ENCODE results near the gene SND1.

Gene SND1

DNA sequence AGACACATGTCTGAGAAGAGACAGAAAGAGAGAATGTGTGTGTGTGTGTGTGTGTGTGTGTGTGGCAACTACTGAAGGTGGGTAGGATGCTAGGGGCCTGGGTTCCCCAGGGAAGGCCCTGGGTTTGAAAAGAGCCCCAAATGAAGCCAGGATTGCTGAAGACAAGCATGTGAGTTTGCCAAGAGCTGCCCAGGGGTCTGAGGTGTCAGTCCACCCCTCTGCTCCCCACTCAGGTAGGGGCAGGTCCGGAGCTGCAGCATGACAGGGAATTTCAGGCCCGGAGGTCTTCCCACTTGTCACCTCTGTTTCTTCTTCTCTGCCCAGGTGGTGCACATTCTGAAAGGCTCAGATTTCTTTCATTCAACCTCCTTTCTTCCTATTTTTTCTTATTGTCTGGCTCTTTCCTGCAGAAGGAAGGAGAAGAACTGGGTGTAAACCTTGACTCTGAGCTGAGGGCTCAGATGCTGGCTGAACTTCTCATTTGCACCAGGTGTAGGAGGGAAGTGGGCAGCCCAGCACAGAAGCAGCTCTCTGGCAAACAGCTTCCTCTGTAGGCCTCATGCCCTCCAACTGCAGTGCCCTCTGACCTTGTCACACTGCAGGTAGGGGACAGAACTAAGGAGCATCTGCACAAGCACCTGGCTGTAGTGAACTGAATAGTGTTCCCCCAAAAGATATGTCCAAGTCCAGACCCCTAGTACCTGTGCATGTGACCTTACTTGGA is 458.8 kb downstream of the SND1 start:
- DNase-seq, result no peak

DNA sequence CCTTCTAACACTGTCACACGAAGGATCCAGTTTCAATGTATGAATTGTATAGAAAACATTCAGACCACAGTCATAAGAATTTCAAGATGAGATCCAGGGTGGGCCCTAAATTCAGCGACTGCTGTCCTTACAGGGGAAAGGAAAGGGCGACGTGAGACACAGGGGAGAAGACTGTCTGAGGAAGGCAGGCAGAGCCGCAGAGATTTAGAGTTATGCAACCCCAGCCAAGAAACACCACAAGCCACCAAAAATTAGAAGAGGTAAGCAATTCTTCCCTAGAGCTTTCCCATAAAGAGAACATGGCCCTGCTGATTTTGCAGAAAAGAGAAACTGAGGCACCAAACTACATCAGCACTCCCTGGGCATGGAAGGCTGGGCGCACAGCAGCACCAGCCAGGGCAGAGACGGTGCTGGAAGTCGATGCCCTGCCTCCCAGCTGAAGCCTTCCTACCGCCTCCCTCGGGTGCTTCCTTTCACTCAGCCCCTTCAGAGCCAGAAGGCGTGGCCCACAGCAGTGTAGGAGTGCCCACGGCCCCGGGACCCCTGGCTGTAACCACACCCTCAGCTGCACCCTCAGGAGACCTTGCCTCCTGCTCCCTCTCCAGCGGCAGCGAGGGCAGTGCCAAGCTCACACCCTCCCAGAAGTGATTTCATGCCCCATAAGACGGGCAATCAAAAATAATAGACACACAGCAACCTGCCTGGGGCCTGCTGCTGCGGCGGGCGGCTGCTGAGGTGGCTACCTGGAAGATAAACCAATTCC is 460.2 kb downstream of the SND1 start:
- DNase-seq, result peak; percentile 58

DNA sequence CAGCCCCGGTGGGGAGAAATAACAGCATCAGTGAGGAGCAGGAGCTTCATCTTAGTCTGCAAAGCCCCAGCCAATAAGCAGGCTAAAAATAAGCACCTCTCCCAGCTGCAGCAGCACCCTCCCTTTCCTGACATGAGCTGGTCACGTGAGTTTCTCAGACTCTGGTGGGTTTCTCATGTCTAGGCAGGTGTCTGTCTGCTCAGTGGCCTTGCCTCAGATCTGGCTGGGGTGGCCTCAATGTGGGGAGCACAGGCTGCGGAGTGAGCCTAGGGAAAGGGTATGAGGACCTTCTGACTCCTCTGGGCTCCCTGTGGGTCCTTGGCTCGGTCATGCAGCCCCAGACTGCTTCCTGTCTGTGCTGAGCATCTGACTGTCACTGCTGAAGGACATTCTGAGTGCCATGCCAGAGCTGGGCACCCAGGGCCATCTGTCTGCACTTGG is 460.8 kb downstream of the SND1 start:
- no peak for DNase-seq

DNA sequence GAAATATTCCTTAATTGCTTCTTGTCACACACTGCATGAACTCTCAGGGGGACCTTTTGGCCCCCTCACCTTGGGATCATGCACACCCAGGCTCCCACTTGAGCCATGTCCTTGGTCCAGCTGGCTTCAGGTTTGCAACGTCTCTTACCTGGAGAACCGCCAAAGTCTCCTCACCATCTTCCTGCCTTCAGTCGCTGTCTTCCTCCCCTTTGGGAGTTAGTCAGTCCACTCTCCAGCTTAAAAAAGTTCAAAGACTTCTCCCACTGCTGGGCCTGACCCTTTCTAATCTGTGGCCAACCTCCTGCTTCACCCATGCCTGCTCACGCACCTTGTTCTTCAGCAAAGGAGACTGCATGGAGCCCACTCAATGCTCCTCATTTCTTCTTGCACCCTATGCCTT is 461.8 kb downstream of the SND1 start:
- DNase-seq, result no peak

DNA sequence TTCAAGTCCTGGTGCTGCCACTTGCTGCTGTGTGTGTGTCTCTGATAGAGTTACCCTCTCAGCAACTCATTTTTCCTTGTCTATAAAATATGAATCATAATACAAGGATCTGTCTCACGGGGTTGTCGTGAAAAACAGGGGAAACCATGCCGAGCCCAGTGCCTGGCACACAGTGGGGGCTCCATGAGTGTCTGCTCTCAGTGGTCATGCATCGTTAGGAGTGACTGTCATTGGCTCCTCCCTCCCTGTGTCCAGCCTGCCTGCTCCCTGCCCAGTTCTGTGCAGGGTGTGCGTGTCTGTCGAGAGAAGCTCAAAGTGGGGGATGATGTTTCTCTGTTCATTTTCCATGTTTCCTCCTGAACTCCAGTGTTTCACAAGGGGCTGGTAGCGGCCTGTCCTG is 462.8 kb downstream of the SND1 start:
- DNase-seq, result peak; percentile 35

- DNase-seq, result no peak
Measured at GRCh38 chr7:128115336-128115820, 463.4 kb downstream of the SND1 start.

DNA sequence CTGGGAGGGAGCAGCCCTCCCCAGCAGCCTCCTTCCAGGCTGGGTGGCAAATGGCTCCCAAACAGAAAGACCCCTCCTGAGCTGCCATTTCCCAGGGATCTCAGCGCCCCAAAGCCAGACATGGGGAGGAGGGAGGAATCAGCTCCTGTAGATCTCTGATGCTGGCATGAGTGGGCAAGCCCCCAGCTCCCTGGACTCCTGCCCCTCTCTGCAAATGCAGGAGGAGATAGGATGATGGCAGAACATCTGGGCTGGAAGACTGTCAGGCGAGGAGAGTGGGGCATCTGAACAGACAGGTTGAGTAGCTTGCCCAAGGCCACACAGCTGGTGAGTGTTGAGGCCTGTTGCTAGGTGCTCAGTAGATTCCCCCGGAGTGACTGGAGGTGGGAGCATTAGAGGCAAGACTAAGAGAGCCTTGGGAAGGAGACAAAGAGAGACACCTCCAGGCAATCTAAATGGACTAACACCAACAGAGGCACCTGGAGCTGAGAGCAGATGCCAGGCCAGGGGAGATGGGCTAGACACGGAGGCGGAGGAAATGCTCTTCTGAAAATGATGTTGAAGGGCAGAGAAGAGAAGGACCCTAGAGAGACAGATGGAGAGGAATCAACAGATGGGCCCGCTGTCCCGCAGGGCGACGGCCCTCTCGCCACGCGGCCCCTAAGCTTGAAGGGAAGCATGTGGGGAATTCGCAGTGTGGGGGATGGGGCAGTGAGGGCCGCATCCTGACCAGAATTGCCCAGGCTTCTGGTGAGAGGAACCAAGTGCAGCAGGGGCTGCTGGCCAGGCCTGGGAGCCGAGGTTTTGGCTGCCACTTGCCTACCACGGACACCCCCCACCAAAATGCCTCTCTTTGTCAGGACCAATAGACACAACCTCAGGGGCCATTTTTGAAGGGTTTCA is 464.1 kb downstream of the SND1 start:
- no peak for DNase-seq

GRCh38 chr7:128116740-128117139 is 464.7 kb downstream of the SND1 start:
- DNase-seq, result no peak

DNA sequence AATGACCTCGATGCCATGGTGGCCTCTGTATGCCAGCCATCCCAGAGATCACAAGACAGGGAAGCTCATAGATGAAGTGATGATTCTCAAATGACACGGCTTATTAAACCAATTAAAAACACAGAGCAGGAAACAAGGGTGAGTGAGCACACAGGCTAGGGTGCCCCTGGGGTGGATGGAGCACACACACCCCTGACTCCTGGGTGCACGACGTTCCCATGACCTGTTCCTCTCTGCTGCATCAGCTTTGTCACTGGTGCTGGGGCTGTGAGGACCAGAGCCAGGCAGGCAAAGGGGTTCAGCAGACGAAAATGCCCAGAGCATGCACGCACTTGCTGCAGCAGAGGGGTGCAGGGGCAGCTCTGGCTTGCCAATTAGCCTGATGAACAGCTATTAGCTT is 465.7 kb downstream of the SND1 start:
- no peak for DNase-seq

GRCh38 chr7:128119036-128119435 is 467.0 kb downstream of the SND1 start:
- no peak for DNase-seq

DNA sequence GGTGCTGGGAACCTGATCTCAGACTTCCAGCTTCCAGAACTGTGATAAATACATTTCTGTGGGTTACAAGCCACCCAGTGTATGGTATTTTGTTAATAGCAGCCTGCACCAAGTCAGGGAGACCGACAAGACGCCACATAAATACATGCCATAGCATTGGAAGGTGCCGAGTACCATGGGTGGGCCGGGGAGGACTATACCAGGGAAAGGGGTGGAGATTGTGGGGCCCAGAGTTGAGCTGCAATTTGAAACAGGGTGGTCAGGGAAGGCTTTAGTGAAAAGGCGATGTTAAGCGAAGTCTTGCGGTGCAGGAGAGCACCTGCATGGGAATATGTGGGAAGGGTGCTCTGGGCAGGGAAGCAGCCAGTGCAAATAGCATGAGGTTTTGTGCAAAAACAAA is 468.1 kb downstream of the SND1 start:
- no peak for DNase-seq

- DNase-seq, result no peak
Measured at GRCh38 chr7:128120976-128121490, 469.0 kb downstream of the SND1 start.

DNA sequence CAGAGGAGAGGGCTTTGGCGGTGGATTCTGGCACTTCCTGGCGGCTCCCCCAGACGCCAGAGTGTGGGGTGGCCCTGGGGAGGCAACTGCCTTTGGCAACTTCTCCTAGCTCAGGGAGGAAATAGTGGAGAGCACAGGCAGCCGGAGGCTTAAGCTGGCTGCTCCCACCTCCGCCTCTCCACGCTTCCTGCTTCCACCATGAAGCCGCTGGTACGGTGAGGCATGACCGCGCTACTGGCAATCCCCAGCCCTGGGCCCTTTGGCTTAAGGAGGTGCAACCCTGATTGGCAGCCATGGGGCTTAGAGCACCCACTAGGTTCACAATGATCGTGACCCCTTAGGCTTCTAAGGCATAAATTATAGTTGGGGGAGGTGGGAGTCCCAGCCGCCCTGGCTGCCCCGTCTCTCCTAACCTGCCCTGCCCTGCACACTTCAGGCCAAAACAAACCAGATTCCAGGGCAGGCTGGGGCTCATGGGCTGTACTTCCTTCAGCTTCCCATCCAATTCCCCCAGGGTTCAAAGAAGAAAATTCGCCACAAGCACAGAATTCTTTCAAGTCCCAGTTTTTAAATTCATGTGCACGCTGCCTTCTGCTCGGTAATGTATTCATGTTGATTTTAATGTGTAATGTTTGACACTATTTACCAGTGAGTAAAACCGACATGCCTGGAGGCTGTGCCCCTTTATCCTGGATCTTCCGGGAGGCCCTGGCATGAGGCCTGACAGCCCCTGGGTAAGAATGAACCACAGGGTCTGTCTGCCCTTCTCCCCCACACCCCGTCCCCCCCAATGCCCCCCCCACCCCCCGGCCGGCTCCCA is 469.9 kb downstream of the SND1 start:
- DNase-seq, result no peak

GRCh38 chr7:128122576-128123290 is 470.7 kb downstream of the SND1 start:
- DNase-seq, result no peak

DNA sequence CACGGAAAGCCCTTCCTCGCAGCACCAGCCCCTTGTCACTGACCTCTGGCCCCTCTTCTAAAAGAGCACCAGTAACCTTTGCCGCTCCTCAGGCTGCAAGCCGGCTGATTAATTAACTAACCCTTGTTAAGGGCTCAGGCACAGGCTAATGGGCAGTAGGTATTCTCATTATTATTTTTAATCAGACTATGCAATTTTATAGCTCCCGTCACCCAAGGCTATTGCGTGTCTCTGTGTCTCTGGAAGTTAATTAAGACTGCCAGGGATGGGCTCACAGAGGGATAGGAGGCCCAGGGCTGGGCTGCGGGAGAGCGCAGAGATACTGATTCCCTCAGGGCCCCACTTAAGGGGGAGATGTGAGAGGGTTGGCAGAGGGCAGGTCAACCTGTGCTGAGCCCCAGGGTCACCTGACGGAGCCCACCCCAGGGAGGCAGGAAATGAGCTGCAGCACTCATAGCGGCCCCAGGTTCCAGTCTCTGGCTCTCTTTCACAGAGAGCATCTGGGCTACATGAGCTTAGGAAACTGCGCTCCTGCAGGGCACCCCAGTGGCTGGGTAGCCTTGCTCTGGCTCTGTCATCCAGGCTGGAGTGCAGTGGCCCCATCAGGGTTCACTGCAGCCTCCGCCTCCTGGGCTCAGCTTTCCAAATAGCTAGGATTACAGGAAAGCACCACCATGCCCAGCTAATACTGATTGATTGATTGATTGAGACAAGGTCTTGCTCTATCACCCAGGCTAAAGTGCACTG is 471.5 kb downstream of the SND1 start:
- no peak for DNase-seq

DNA sequence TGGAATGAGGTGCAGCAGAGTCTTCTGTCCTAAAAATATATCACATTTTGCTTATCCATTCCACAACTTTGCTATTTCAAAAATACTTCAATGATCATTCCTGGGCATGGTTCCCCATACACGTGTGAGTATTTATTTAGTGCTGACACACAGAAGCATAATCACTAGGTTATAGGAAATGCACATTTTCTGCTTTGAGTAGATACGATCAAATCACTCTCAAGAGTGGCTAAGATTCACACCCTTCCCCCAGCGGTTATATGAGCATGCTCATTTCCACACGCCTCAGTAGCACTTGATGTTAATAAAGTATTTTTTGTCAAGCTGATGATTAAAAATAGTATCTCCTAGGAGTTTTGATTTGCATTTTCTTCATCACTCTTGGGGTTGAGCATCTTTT is 472.8 kb downstream of the SND1 start:
- DNase-seq, result no peak

- DNase-seq, result no peak
Measured at GRCh38 chr7:128125816-128126215, 473.8 kb downstream of the SND1 start.

DNA sequence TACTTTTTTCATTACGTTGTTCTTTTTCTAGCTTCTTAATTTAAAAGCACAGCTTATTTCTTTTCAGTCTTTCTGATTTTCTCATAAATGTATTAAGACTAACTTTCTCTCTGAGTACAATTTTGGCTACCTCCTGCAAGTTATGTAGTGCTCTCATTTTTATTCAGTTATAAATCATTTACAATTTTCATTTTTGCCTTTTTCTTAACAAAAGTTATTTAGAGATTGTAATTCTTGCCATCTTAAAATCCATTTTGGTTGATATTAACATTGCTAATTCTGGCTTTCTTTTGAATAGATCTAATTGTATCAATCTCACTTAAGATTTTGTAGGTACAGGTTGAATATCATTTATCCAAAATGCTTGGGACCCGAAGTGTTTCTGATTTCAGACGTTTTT is 476.4 kb downstream of the SND1 start:
- DNase-seq, result no peak

GRCh38 chr7:128129224-128129864 is 477.4 kb downstream of the SND1 start:
- no peak for DNase-seq

GRCh38 chr7:128131115-128131514 is 479.1 kb downstream of the SND1 start:
- DNase-seq, result no peak
